K562 (cell line): Measurements from ENCODE around the gene BRAP. TPM values are rescaled to one million over a fixed set of nuclear protein-coding genes. Genes with fewer than 3 reads are reported as not detected.
A peak's percentile ranks its signal among the peaks of the same experiment; 100 is the strongest.

ENCODE experiments used
- ASH1L ChIP-seq: fragments of 450-650 bp; IDR thresholded peaks from 2 replicates; pipeline ENCODE4 v1.6.1; 2018; ENCODE audit warnings: borderline replicate concordance, mild to moderate bottlenecking, low read depth; ENCODE audit not compliant: partially characterized antibody
- CSDE1 ChIP-seq, 2 experiments: fragments of 450-650 bp; IDR thresholded peaks; 2 replicates each; pipeline ENCODE4 v1.6.1; 2016; ENCODE audit warnings: mild to moderate bottlenecking in 1 of 2
- E2F8 ChIP-seq: fragments of 450-650 bp; IDR thresholded peaks from 2 replicates; pipeline ENCODE4 v1.7.1; 2018; ENCODE audit warnings: mild to moderate bottlenecking, low read depth; ENCODE audit not compliant: partially characterized antibody
- EHMT2 ChIP-seq: fragments of 450-650 bp; IDR thresholded peaks from 2 replicates; pipeline ENCODE4 v1.6.1; 2018; ENCODE audit warnings: antibody characterized with exemption
- ELF2 ChIP-seq: fragments of 250-450 bp; sonication (Bioruptor Pico); IDR thresholded peaks from 2 replicates; pipeline ENCODE4 v1.5.0; 2021; ENCODE audit warnings: mild to moderate bottlenecking
- EWSR1 ChIP-seq: fragments of 450-650 bp; IDR thresholded peaks from 2 replicates; pipeline ENCODE4 v1.6.1; 2018; ENCODE audit warnings: borderline replicate concordance, mild to moderate bottlenecking, low read depth, moderate library complexity; ENCODE audit not compliant: partially characterized antibody
- HDAC2 ChIP-seq: fragments of 450-650 bp; IDR thresholded peaks from 2 replicates; pipeline ENCODE4 v1.6.1; 2016; ENCODE audit warnings: mild to moderate bottlenecking
- HNRNPL ChIP-seq: fragments of 200-400 bp; formaldehyde crosslinking; IDR thresholded peaks from 2 replicates; pipeline ENCODE4 v1.6.1; 2017; ENCODE audit warnings: low read depth, mild to moderate bottlenecking, low read length
- JUNB ChIP-seq: fragments of 450-650 bp; formaldehyde crosslinking; conservative IDR thresholded peaks from 2 replicates; pipeline ENCODE4 v1.4.0; 2020; ENCODE audit warnings: mild to moderate bottlenecking
- LARP7 ChIP-seq: fragments of 450-650 bp; IDR thresholded peaks from 2 replicates; pipeline ENCODE4 v1.6.1; 2016
- MEIS2 ChIP-seq: fragments of 450-650 bp; IDR thresholded peaks from 2 replicates; pipeline ENCODE4 v1.6.1; 2014; ENCODE audit warnings: mild to moderate bottlenecking; ENCODE audit not compliant: partially characterized antibody
- NKRF ChIP-seq: fragments of 450-650 bp; IDR thresholded peaks from 2 replicates; pipeline ENCODE4 v1.6.1; 2016; ENCODE audit warnings: borderline replicate concordance
- NR4A1 ChIP-seq, 2 experiments: fragments of 250-450 bp in 1 of 2; fragments of 450-650 bp in 1 of 2; sonication (Bioruptor Pico) in 1 of 2; IDR thresholded peaks; 2 replicates each; pipeline versions ENCODE4 v1.4.0 to v1.6.1; 2016 to 2020; ENCODE audit warnings: mild to moderate bottlenecking in 2 of 2, missing compliant biosample characterization in 1 of 2, missing genetic modification characterization in 1 of 2, moderate library complexity in 1 of 2
- PTTG1 ChIP-seq: fragments of 450-650 bp; IDR thresholded peaks from 2 replicates; pipeline ENCODE4 v1.6.1; 2016; ENCODE audit warnings: low read depth, mild to moderate bottlenecking, missing genetic modification characterization, missing compliant biosample characterization
- RAD21 ChIP-seq, 2 experiments: fragments of 250-450 bp in 1 of 2; fragments of 450-650 bp in 1 of 2; sonication (Bioruptor Pico) in 1 of 2; formaldehyde crosslinking in 1 of 2; IDR thresholded peaks in 1 of 2; conservative IDR thresholded peaks in 1 of 2; 2 replicates each; pipeline versions ENCODE4 v1.4.0 to v1.8.0; 2020 to 2022; ENCODE audit warnings: mild to moderate bottlenecking in 2 of 2, moderate library complexity in 1 of 2
- RNF219 ChIP-seq: fragments of 250-450 bp; sonication (Bioruptor Pico); IDR thresholded peaks from 2 replicates; pipeline ENCODE4 v1.5.0; 2022; ENCODE audit warnings: mild to moderate bottlenecking
- SAP30 ChIP-seq: fragments of 200-600 bp; sonication (generic); IDR thresholded peaks from 2 replicates; pipeline ENCODE4 v1.6.1; 2012; ENCODE audit warnings: borderline replicate concordance, low read depth, mild to moderate bottlenecking, moderate library complexity, low read length, control low read depth, inconsistent platforms; ENCODE audit not compliant: insufficient read depth, poor library complexity, severe bottlenecking
- SNAPC5 ChIP-seq: fragments of 250-450 bp; sonication (Bioruptor Pico); IDR thresholded peaks from 2 replicates; pipeline ENCODE4 v1.8.0; 2021; ENCODE audit warnings: moderate library complexity, mild to moderate bottlenecking, inconsistent platforms
- SP2 ChIP-seq: IDR thresholded peaks from 2 replicates; pipeline ENCODE4 v1.6.1; 2011; ENCODE audit warnings: mild to moderate bottlenecking, low read depth, low read length, moderate library complexity; ENCODE audit not compliant: poor library complexity, severe bottlenecking; ENCODE audit errors: extremely low read depth
- TCF3 ChIP-seq: sonication (generic); formaldehyde crosslinking; IDR thresholded peaks from 2 replicates; pipeline ENCODE4 v1.4.0; 2020; ENCODE audit warnings: mild to moderate bottlenecking, missing genetic modification reagents
- ZNF124 ChIP-seq: sonication (generic); formaldehyde crosslinking; IDR thresholded peaks from 2 replicates; pipeline ENCODE4 v1.8.1; 2022; ENCODE audit warnings: missing genetic modification reagents
- ZNF311 ChIP-seq: fragments of 250-450 bp; sonication (Bioruptor Pico); IDR thresholded peaks from 2 replicates; pipeline ENCODE4 v1.4.0; 2020; ENCODE audit warnings: mild to moderate bottlenecking, moderate library complexity
- ZNF316 ChIP-seq: fragments of 450-650 bp; IDR thresholded peaks from 2 replicates; pipeline ENCODE4 v1.6.1; 2016
- ZNF77 ChIP-seq: fragments of 250-450 bp; sonication (Bioruptor Pico); IDR thresholded peaks from 2 replicates; pipeline ENCODE4 v1.5.0; 2020
- polyA plus RNA-seq, 8 experiments: library from polyadenylated mRNA; depleted of rRNA in 4 of 8; stranded (reverse) in 5 of 8; unstranded in 3 of 8; fragments of >200 nt; fragmentation: Nextera tagmentation in 2 of 8; fragmentation: Illumina TruSeq in 1 of 8; extraction: Ambion mirVana in 2 of 8; extraction: Trizol in 1 of 8; gene quantifications; 2 replicates each; pipeline versions ENCODE4 v1.2.1 to v1.2.3, GENCODE V29; 2011 to 2014; ENCODE audit warnings: inconsistent platforms in 1 of 8, missing spikeins in 1 of 8
- total RNA-seq, 7 experiments: library from RNA; depleted of rRNA in 6 of 7; stranded (reverse); fragments of >200 nt in 6 of 7; fragmentation: Illumina TruSeq in 2 of 7; extraction: Trizol in 2 of 7; gene quantifications; 2 replicates each; pipeline versions ENCODE4 v1.2.1 to v1.2.3, GENCODE V29; 2011 to 2021; ENCODE audit warnings: low replicate concordance in 1 of 7

BRAP gene
- total and polyA plus RNA-seq, 9 of the 15 experiments (the other 6 are each of a cell fraction or from before 2014, with no cell fraction given): 2.2 to 32.6 (median 27.5) TPM

GRCh38 chr12:111705672-111706071, 19.9 kb upstream of the BRAP start (continued):
- TF ChIP-seq ZNF316: no peak
- TF ChIP-seq CSDE1 (IDR thresholded peaks at IDR 0.05): no peak
- no peak for TF ChIP-seq NR4A1 (CRISPR knock-in tag; IDR thresholded peaks at IDR 0.05)
- no peak for TF ChIP-seq NR4A1 (tag; IDR thresholded peaks at IDR 0.05)
- TF ChIP-seq ZNF311: no peak
- TF ChIP-seq SAP30: no peak
- TF ChIP-seq HDAC2: peak; percentile 76; the same call in 1 of the 2 replicates
- no peak for TF ChIP-seq JUNB (CRISPR knock-in tag)
- no peak for TF ChIP-seq NKRF
- TF ChIP-seq TCF3 (CRISPR knock-in tag): peak; percentile 78
- no peak for TF ChIP-seq EWSR1
- no peak for TF ChIP-seq ELF2 (CRISPR knock-in tag)
- TF ChIP-seq SNAPC5 (CRISPR knock-in tag): no peak
- TF ChIP-seq RAD21 (CRISPR knock-in tag; conservative IDR thresholded peaks at IDR 0.05 in 1 of 2, IDR thresholded peaks at IDR 0.05 in 1 of 2): no peak
- TF ChIP-seq ZNF124 (CRISPR knock-in tag): no peak
- TF ChIP-seq RNF219 (CRISPR knock-in tag): no peak
- no peak for TF ChIP-seq HNRNPL
- no peak for TF ChIP-seq PTTG1 (tag)
- TF ChIP-seq E2F8: no peak
- no peak for TF ChIP-seq ASH1L
- TF ChIP-seq EHMT2: no peak
- no peak for TF ChIP-seq ZNF77 (CRISPR knock-in tag)
- TF ChIP-seq MEIS2: peak; percentile 91
- TF ChIP-seq LARP7: no peak
- no peak for TF ChIP-seq SP2
